Colon (tissue), 2 donors: Measurements from ENCODE around the gene TP53TG5.

Experiments
- FAIRE-seq: peaks from 2 replicates; lab custom pipeline; 2012; peaks lifted over from hg19 to GRCh38; lab: Jason Lieb, UNC
- donor health status: control.
- donor health status: control.

TP53TG5 gene

GRCh38 chr20:45405571-45406259, 27.6 kb upstream of the TP53TG5 start:
- FAIRE-seq, result no peak

GRCh38 chr20:45404438-45404837, 26.3 kb upstream of the TP53TG5 start:
- FAIRE-seq, result no peak

- FAIRE-seq, result no peak
Measured at GRCh38 chr20:45402946-45403345, 24.8 kb upstream of the TP53TG5 start.

GRCh38 chr20:45400346-45401031, 22.4 kb upstream of the TP53TG5 start:
- FAIRE-seq, result no peak

- no peak for FAIRE-seq
Measured at GRCh38 chr20:45399018-45399417, 20.9 kb upstream of the TP53TG5 start.

GRCh38 chr20:45395114-45395415, 16.9 kb upstream of the TP53TG5 start:
- no peak for FAIRE-seq

GRCh38 chr20:45394221-45395113, 16.3 kb upstream of the TP53TG5 start:
- FAIRE-seq, result no peak

- no peak for FAIRE-seq
Measured at GRCh38 chr20:45392733-45393132, 14.6 kb upstream of the TP53TG5 start.

- no peak for FAIRE-seq
Measured at GRCh38 chr20:45391559-45391958, 13.4 kb upstream of the TP53TG5 start.

GRCh38 chr20:45390931-45391330, 12.8 kb upstream of the TP53TG5 start:
- FAIRE-seq, result no peak

- FAIRE-seq, result no peak
Measured at GRCh38 chr20:45387274-45387673, 9.1 kb upstream of the TP53TG5 start.

- no peak for FAIRE-seq
Measured at GRCh38 chr20:45377269-45377668, 856 bp downstream of the TP53TG5 start.

GRCh38 chr20:45374966-45375365, 3.2 kb downstream of the TP53TG5 start:
- no peak for FAIRE-seq

GRCh38 chr20:45374101-45374467, 4.0 kb downstream of the TP53TG5 start:
- no peak for FAIRE-seq

- no peak for FAIRE-seq
Measured at GRCh38 chr20:45373353-45374100, 4.6 kb downstream of the TP53TG5 start.

GRCh38 chr20:45372646-45373352, 5.3 kb downstream of the TP53TG5 start:
- FAIRE-seq, result no peak

GRCh38 chr20:45372241-45372640, 5.9 kb downstream of the TP53TG5 start:
- FAIRE-seq, result no peak

- FAIRE-seq, result no peak
Measured at GRCh38 chr20:45370571-45371160, 7.5 kb downstream of the TP53TG5 start.

- no peak for FAIRE-seq
Measured at GRCh38 chr20:45368221-45368980, 9.7 kb downstream of the TP53TG5 start.

- FAIRE-seq, result no peak
Measured at GRCh38 chr20:45367126-45367525, 11.0 kb downstream of the TP53TG5 start.

- FAIRE-seq, result no peak
Measured at GRCh38 chr20:45366631-45367030, 11.5 kb downstream of the TP53TG5 start.
